Heart left ventricle (tissue), 13 donors: ENCODE measurements around the gene KRT39.

Experiments used
- POLR2A ChIP-seq, 2 donors: fragments of 450-650 bp; IDR thresholded peaks; one replicate each; pipeline ENCODE4 v1.6.1; 2017; ENCODE audit warnings: antibody characterized with exemption in 2 of 2, mild to moderate bottlenecking in 2 of 2, moderate library complexity in 2 of 2
- TF ChIP-seq, protein P1 (sequence below), 12 donors: fragments of 200-600 bp; sonication (generic) in 4 of 12; IDR thresholded peaks; one replicate each; pipeline versions ENCODE4 v1.5.0 to v1.8.0; 2018 to 2022; ENCODE audit warnings: antibody characterized with exemption in 12 of 12, mild to moderate bottlenecking in 5 of 12
- donor health status: ischemic (EF 13 %, LVEDD 7.1; RV severe dilation, severe dysfunction).
- donor health status: DM: no; HTN: yes; CAD: no.
- donor health status: DM: no; HTN: no; CAD: no.
- donor health status: ischemic (EF 25% LVEDD 6.9; RV normal size, moderate dysfunction).
- donor health status: ischemic (EF 25% LVEDD 5.7; RV mildly dilated, moderate dysfunction).
- donor health status: ischemic (EF 35%, LVEDD 5.7; RV mildly dilated, moderate dysfunction).
- donor health status: nonischemic (EF 11% LVEDD 7.7; RV severe dilation, severe dysfunction).
- donor health status: DM: yes; HTN: yes; CAD: no.
- donor health status: PGD.
- donor health status: ischemic (EF 29% LVEDD 5.4; RV normal size, mild dysfunction).
- donor health status: nonischemic (EF 23%, LVEDD 6.1; RV moderate dilation, normal function).

DNA sequence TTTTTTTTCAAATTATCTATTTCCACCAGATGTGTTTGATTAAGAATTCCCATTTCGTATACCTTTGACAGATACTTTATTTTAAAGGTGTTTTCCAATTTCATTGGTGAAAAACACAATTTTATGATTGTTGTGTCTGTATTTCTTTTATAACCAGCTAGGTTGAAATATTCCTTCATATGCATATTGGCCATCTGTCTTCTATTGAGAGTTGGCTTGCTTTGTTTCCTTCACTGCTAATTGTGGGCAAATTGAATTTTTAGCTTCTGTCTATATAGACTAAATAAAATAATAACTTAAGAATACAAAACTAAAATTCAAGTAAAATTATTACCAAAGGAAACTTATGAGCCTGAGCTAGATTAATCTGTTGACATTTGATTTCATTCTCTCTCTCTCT is 28.4 kb upstream of the KRT39 start:
- TF ChIP-seq, protein P1, sequence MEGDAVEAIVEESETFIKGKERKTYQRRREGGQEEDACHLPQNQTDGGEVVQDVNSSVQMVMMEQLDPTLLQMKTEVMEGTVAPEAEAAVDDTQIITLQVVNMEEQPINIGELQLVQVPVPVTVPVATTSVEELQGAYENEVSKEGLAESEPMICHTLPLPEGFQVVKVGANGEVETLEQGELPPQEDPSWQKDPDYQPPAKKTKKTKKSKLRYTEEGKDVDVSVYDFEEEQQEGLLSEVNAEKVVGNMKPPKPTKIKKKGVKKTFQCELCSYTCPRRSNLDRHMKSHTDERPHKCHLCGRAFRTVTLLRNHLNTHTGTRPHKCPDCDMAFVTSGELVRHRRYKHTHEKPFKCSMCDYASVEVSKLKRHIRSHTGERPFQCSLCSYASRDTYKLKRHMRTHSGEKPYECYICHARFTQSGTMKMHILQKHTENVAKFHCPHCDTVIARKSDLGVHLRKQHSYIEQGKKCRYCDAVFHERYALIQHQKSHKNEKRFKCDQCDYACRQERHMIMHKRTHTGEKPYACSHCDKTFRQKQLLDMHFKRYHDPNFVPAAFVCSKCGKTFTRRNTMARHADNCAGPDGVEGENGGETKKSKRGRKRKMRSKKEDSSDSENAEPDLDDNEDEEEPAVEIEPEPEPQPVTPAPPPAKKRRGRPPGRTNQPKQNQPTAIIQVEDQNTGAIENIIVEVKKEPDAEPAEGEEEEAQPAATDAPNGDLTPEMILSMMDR (IDR thresholded peaks at IDR 0.05) = no peak
- TF ChIP-seq POLR2A (IDR thresholded peaks at IDR 0.05) = no peak
